ENCODE results near the gene SIGLEC11.
"Not testable (repeated sequence)": the region's sequence is repeated elsewhere in the genome, so short reads cannot be mapped to it uniquely, and the experiment has no call there.

Gene SIGLEC11

DNA sequence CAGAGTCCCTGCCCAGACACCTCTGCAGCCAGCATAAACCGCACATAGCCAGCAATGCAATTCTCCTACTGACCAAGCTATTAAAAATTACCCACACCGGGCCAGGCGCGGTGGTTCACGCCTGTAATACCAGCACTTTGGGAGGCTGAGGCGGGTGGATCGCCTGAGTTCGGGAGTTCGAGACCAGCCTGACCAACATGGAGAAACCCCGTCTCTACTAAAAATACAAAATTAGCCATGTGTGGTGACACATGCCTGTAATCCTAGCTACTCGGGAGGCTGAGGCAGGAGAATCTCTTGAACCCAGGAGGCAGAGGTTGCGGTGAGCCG lies 36.1 kb downstream of the SIGLEC11 start:
- not testable (repeated sequence) for DNase-seq

DNA sequence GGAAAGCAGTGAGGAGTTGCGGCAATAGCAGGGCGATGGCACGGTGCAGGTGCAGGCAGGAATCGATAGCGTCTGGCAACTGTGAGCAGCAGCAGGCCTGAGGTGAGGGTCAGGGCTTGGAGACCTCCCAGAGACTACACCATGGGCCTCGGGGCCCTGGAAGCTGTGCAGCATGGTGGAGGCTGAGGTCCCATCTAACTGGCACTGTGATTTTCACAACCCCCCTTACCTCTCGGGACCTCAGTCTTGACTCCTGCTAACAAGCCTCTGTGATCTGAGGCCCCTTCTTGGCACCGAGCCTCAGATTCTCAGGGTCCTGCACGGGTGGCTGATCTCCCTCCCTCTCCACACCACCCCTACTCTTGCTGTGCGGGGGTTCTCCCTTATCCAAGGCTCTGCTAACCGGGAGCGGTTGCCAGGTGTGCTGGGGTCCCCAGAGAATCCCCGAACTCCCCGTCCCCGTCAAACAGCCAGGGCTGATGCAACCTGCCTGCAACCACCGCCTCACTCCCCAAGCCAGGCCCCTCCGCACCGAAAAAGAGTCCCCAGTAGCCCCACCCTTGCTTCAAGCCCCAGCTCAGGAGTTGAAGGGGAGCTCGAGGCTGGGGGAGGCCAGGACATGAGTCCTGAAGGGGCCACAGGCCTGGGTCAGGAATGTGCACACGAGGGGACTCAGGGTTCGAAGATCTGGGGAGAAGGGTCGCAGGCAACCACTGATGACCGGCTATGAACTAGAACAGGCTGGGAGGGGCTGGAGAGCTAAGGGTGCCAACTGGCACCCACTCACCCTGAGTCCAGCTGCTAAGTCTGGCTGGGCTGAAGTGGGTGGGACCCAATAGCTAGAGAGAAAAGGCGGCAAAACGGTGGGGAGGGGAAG lies 36.7 kb downstream of the SIGLEC11 start:
- DNase-seq: no peak

DNA sequence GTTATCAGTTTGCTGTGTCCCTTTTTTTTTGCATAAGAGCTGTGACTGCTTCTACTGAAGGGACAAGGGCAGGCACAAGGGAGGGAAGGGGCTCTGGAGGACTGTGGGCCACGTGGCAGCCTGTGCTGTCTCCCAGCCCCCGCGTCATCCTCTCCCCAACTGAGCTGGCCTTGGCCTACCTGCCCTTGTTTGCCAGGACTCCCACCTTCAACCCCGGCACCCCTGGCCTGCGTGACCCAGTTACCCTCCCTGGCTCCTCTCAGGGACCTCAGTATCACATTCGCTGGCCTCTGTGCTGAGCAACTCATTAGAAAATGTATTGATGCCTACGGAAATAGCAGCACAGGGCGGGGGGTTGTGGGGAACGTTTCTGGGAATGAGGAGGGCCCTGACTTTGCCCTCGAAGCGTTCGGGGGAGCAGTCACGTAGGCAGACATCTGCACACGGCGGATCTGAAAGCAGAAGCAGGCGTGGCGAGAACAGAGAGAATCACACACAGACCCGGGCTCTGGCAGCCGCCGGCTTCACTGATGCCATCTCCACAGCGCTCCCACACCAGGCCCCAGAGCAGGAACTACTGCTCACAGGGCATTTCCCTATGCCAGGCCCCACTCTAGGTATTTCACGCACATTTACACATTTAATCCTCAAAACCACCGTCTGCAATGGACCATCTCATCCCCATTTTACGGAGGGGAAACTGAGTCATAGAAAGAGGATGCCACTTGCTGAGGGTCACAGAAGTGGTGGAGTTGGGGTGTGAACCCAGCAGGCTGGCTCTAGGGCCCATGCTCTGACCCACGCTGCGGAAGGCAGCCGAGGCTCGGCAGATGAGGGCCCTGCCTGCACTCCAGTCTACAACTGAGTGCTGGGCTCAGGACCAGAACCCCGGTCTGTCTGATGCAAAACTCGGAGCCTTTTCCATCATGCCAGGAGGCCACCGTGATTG lies 37.6 kb downstream of the SIGLEC11 start:
- DNase-seq: no peak

DNA sequence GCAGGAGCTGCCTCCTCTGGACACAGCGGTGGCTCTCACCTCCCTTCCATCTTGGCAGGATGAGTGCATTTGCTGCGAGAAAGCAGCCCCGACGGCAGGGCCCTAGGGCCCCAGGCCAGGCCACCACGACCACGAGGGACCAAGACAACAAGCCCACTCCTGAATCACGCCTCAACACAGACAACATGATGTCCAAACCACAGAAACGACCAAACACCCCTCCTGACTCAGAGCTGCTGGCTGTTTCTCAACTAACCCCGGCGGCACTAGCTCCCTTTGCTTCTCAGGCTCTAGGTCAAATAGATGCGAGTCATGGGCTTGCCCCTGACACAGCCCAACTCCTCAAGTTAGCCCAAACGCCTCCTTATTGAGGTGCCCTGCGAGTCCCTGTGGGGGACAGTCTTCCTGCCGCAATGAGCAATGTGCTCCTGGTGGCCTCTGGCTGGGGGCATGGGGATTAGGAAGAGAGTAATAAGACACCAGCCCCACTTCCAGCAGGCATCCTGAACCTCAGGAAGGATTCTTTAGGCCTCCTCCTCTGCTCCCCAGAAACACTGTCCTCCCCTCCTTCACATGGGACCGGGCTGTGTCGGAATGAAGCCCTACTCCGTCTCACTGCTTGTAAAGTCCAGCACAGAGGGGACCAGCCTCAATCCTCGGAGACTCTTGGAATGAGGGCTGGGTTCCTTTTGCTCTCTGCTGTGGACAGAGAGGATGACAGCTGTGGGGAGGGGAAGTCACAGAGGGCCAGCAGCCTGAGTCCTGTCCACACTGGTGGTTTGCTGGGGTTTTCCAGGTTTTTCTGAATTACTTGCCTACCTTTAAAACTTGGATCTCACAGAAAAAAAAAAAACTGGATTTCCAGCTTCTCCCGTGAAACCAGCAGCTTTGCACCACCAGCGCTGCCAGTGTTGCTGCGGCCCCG lies 38.8 kb downstream of the SIGLEC11 start:
- DNase-seq: no peak

DNA sequence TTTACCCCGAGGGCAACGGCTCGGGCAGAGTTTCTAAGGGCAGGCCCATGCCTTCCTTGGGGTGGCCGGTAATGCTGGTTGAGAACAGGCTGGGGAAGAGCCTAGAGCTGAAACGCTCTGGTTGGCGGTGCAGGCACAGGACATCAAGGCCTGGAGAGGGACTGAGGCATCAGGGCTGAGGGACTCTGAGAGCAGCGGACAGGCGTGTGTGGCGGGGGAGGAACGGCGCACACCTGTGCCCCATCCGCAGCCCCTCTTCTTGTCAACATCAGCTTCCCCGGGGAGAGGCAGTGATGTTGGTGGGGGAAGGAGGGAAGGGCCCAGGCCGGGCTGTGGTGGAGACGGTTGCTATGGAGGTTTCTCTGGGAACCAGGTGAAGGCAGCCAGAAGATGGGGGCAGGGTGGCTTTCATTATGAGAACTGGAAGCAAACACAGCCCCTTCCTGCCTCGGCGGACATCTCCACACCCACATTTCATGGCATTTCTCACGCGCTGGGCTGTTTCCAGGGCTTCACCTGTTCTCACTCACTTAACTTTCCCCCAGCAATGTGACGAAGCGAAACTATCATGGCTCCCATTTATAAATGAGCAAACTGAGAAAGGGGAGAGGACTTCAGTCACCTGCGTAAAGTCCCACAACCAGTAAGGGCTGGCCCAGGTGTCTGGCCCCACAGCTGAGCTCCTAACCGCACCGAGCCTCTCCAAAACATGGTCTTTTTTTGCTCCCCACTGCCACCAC lies 40.2 kb downstream of the SIGLEC11 start:
- DNase-seq: no peak

DNA sequence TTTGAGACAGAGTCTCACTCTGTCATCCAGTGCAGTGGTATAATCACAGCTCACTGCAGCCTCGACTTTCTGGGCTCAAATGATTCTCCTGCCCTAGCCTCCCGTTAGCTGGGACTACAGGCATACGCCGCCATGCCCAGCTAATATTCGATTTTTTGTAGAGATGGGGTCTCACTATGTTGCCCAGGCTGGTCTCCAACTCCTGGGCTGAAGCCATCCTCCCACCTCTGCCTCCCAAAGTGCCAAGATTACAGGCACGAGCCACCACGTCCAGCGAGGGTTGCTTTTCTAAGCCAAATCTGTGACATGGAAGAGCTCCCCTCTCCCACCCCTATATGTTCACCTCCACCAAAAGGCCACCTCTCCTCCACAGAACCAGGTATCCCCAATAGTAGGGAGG lies 42.9 kb downstream of the SIGLEC11 start:
- DNase-seq: no peak

DNA sequence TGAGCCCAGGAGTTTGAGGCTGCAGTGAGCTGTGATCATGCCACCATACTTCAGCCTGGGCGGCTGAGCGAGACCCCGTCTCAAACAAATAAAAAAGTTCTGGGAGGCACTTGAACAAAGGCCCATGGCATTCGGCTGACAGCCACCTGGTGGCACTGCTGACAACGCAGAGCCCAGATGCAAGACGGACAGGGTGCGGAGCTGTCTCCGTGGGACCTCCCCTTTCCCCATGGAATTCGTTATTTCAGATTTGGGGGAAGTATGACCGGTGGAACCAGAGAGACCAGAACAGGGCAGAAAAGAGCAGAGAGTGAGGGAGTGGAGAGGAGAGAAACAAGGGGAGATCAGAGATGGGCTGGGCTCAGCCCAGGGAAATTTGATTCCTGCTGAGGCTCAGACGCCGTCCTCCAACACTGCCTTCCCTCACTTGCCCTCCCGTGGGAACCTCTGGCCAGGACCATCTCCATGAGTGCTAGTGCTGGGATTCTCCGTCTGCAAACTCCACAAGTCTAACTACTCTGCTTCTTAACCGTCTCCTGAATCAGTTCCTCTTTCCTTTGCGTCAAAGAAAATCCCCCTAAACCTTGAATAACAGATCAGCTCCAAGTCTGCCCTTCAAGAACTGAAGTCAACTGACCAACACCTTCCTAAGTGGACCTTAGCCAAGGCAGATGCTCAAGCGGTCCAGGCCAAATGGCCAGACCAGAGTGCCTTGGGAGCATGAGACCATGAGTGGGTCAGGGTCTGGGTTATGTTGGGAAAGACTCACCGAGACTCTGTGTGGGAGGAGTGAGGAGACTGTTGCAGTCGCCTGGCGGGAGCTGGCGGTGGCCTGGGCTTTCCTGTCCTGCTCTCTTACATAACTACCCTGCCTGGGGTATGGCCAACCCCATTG lies 43.9 kb downstream of the SIGLEC11 start:
- DNase-seq: no peak

DNA sequence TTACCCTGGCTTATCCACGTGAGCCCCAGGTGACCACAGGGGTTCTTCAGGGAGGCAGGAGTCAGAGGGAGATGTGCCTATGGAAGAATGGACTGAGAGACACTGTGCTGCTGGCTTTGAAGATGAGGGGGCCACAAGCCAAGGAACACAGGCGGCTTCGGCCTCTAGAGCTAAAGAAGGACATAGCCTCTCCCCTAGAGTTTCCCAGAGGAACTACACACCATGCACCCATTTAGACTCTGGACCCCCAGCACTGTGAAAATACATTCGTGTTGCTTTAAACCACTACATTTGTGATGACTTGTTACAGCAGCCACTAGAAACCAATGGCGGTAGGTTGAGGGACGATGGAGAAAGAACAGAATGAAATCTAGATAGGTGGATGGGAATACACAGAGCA lies 45.7 kb downstream of the SIGLEC11 start:
- DNase-seq: no peak

DNA sequence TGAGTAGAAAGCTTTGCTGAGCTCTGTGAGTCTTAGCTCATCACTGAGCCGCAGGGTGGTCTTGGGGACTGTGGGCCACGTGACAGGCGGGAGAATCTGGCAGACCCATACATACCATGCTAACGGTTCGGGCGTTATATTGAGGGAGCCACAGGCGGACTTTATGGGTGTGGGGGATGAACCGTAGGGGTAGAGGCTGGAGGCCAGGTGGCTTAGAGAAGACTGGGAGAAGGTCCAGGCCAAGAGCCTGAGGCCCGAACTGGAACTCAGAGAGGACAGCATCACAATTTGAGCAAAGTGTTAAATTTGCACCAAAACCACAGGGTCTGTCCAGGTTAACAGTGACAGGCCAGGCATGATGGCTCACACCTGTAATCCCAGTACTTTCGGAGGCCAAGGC lies 47.3 kb downstream of the SIGLEC11 start:
- no peak for DNase-seq

DNA sequence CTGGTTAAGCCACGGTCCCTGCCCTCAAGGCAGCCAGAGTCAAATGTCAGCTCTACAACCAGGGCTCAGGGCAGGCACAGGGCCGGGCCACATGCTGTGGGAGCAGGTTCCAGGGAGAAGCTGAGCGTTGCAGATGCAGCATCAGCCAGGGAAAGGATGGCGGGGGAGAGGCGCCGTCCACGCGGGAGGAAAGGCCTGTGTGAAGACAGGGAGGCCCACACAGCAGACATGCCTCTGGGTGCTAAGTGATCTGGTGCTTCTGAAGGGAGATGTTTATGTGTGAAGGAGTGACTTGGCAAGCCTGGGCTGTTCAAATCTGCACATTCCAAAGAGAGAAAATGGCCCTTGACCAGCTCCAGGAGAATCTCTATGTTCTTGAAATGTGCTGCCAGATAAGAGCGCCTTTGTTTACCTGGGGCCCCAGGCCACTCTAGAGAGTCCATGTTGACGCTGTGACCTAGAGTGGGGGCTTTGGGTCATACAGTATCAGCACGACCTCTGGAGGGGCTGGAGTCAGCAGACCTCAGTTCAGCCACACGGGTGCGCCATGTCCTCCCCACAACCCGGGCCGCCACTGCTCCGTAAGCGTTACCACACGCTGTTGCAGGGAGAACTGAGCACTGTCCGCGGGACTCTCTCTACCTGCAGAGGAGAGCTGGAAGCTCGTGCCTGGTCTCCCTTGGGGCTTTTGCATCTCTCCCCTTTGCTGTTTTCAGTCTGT lies 47.8 kb downstream of the SIGLEC11 start:
- no peak for DNase-seq

DNA sequence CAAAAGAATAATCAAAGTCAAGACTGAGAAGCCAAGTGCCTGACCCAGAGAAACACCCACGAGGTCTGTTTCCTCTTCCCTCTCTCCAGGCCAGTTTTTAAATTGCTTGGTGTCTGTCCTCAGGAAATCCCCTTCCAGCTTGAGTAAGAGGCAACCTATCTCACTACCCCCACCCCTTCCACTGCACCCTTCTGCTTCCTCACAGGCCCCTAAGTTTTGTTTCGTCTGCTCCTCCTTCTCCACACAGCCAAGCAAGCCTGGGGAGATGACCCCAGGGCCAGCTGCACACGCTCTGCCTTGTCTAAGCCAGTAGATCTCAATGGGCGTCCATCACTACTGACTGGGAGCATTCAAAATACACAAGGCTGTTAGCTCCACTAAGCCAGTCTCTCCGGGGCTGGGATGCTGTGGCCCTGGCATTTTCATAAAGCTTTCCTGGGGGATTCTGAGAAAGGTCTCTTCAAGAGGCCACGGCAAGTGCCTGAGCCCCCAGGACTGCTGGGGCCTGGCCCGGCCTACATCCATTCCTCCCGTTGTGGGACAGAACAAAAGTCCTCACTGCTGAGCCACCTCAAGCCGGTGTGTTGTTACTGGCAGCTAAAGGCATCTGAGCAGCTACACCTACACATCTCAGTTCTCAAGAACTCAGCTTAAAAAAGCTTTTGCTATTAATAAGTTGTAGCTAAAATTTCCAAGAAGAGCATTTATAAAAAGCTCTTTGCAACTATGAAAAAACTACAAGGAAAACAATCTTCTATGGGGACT lies 49.4 kb downstream of the SIGLEC11 start:
- no peak for DNase-seq

DNA sequence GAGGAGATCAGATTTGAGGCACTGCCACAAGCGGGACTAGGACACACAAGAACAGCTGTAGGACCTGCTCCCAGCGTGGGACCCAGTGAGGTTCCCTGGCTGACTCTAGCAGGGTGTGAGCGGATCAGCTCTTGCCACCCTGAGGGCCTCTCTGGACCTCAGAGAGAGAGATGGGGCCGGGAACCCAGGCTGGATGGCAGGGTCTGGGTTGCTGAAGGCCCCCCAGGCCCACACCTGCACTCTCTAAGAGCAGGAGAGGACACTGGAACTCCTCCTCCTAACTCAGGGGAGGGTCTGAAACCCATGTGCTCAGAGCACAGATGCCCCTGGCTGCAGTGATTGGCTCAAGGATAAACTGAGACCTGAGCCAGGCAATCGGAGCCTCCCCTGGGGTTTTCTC lies 50.8 kb downstream of the SIGLEC11 start:
- DNase-seq: no peak

DNA sequence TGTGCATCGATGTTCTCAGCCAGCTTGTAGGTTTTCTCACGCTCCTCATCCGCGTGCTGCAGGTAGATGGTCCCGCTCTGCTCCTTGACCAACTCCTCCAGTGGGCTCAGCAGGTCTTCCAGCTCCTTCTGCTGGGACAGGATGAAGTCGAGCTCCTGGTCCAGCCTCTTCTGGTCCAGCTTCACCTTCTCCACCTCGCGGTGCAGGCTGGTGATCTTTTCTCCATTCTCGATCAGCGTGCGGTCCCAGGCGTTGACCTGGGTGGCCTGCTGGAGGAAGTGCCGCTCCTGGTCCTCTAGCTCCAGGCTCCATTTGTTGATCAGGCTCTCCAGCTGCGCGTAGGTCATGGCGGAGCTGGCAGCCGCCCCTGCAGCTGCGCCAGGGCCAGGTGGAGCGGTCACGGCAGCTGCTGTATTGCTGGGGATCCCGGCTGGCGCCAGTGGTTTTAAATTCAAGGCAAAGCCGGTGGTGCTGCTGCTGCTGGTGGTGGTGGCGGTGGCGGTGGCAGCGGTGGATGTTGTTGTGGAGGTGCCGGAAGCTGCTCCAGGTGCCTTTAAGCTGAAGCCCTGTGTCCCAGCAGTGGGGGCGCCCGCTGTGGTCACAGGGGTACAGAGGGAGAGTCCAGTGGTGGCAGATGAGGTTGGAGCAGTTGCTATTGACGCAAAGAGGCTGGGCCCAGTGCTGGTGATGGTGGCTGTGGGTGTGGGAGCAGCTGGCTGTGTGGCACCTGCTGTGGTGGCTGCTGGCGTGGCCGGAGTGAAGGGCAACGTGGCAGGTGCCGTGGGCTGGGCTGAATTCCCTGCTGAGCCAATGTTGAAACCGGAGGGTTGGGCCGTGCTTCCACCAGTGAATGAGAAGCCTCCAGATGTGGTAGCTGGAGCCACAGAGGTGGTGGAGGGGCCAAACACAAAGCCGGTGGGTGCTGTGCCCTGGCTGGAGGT lies 52.2 kb downstream of the SIGLEC11 start:
- no peak for DNase-seq

DNA sequence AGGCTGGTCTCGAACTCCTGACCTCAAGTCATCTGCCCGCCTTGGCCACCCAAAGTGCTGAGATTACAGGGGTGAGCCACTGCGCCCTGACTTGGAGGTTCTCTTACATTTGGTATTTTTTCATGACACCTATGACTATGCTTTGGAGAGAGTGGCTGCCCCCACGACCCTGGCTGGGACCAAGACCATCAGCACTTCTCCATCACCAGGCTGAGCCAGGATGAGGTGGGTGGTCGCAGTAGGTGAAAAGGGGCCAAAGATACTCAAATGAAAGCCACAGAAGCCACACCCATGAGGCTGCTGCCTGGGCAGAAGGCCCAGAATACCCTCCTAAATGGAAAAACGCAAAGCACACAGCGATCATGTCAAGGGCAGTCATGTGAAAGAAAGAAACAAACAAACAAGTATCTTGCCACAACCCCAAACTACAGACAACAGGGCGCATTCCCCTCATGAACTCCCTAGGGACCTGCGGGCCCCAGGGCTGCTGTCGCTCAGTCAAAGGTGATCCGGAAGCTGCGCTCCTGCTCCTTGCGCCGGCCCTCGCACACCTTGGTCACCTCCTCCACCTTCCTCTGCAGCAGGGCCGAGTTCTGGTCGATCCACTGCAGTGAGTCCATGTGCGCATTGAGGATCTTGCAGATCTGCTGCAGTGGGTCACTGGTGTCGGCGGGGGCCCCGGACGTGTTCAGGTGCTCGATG lies 53.1 kb downstream of the SIGLEC11 start:
- DNase-seq: no peak

DNA sequence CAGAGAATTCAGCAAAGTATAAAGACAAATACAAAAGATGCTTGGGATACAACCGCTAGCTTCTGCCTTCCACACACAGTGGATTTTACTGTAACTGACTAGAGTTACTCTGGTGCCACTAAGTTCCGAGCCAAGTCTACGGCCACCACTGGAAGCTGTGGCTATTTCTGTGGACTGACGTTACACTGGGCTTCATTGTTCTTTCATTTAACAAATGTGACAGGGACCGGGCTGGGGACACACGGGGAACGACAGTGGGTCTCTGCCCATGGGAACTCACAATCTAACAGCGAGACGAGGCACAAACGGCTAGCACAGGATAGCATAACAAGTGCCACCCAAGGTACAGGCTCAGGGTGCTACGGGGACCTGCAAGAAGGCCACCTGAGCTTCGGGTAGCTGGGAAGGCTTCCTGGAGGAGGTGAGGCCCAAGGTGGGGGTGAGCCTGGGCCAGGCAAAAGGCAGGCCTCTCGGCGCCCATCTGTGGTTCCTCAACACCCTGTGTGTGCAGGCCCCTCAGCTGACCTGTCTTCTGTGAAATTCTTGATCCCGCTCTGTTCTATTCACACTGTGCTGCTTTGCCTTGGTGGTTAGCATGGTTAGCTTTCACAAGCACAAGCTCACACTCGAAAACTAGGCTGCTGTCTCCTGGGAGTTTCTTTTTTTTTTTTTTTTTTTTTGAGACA lies 54.0 kb downstream of the SIGLEC11 start:
- no peak for DNase-seq

DNA sequence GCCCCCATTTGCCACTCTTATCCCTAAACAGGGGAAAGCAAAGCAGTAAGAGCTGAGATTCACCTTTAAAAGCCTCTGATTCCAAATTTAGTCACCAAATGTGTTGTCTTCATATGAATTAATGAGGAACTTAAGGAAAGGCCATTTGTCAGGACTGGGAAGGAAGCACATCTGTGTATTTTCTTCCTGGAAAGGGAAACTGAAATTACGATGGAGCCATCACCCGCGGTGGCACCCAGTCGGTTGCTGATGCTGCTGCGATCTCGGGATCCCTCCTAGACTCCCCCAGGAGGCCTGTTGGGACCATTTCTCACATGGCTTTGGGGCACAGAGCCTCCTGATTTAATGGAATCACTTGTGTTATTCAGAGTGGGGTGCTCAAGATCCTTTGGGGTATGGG lies 56.8 kb downstream of the SIGLEC11 start:
- DNase-seq: no peak

Data from COR-L47 (cell line).